ENCODE data around the gene UROS. TPM values are rescaled to one million over a fixed set of nuclear protein-coding genes. Genes with fewer than 3 reads are reported as not detected.

The UROS gene
- total RNA-seq, 1 experiment from 2014 or later = 48.7 TPM

GRCh38 chr10:125865120-125865519 lies 42.1 kb upstream of the UROS start (continued):
- no peak for TF ChIP-seq ARID4B (CRISPR knock-in tag; IDR thresholded peaks at IDR 0.05; ENCODE audit: borderline replicate concordance)
- TF ChIP-seq E2F5 (CRISPR knock-in tag; IDR thresholded peaks at IDR 0.05) = no peak

- Mint-ChIP-seq H3K4me3 (no peak overlapping the region), H3K27me3 (ENCODE audit: low read depth) (no peaks in the 10 kb centered on the region), H3K27ac (no peak overlapping the region), H3K9me3 (no peaks in the 10 kb centered on the region), H3K4me1 (0 out of 2 replicates have a peak, but pooled peaks cover 4% of the 10 kb centered on the region), H3K36me3 (0 out of 2 replicates have a peak, but pooled peaks cover 2% of the 10 kb centered on the region)
- CTCF ChIA-PET = no interaction called here
- DNase-seq (ENCODE audit: low spot score) (no peak), ATAC-seq (no peak)
- TF ChIP-seq NFE2L1 (CRISPR knock-in tag; IDR thresholded peaks at IDR 0.05) (no peak), HMGA2 (CRISPR knock-in tag; IDR thresholded peaks at IDR 0.05) (no peak), GABPB1 (CRISPR knock-in tag; IDR thresholded peaks at IDR 0.05) (no peak), ZNF219 (CRISPR knock-in tag; IDR thresholded peaks at IDR 0.05; ENCODE audit: borderline replicate concordance) (no peak), ZSCAN18 (CRISPR knock-in tag; IDR thresholded peaks at IDR 0.05) (no peak), MAX (CRISPR knock-in tag; IDR thresholded peaks at IDR 0.05) (no peak), ZNF121 (CRISPR knock-in tag; IDR thresholded peaks at IDR 0.05) (no peak), E2F4 (CRISPR knock-in tag; IDR thresholded peaks at IDR 0.05; ENCODE audit: borderline replicate concordance, low read depth) (no peak), GRHL2 (CRISPR knock-in tag; IDR thresholded peaks at IDR 0.05; ENCODE audit: insufficient replicate concordance, severe bottlenecking) (no peak), NFYB (CRISPR knock-in tag; conservative IDR thresholded peaks at IDR 0.05; ENCODE audit: low read depth) (no peak), TP53 (CRISPR knock-in tag; IDR thresholded peaks at IDR 0.05) (no peak), CBFB (CRISPR knock-in tag; IDR thresholded peaks at IDR 0.05; ENCODE audit: low read depth) (no peak), KAT7 (CRISPR knock-in tag; IDR thresholded peaks at IDR 0.05; ENCODE audit: borderline replicate concordance) (no peak), ATF2 (CRISPR knock-in tag; IDR thresholded peaks at IDR 0.05; ENCODE audit: borderline replicate concordance, low read depth) (no peak), MLX (CRISPR knock-in tag; IDR thresholded peaks at IDR 0.05) (no peak), ESRRA (CRISPR knock-in tag; IDR thresholded peaks at IDR 0.05; ENCODE audit: borderline replicate concordance) (no peak), CDX4 (CRISPR knock-in tag; IDR thresholded peaks at IDR 0.05; ENCODE audit: borderline replicate concordance) (no peak), JAZF1 (CRISPR knock-in tag; IDR thresholded peaks at IDR 0.05) (no peak), ATF3 (CRISPR knock-in tag; conservative IDR thresholded peaks at IDR 0.05) (no peak)
- POLR2A ChIA-PET = interaction anchor here (0.7 kb wide), 1 partner anchor 32 kb away, joined by 3 read pairs; no protein-coding TSS in a partner anchor
Measured at GRCh38 chr10:125859128-125859817, 36.2 kb upstream of the UROS start.

Measured in WTC11 (cell line).